Measurements from ENCODE around the gene TFRC.

- TF ChIP-seq, protein P1, sequence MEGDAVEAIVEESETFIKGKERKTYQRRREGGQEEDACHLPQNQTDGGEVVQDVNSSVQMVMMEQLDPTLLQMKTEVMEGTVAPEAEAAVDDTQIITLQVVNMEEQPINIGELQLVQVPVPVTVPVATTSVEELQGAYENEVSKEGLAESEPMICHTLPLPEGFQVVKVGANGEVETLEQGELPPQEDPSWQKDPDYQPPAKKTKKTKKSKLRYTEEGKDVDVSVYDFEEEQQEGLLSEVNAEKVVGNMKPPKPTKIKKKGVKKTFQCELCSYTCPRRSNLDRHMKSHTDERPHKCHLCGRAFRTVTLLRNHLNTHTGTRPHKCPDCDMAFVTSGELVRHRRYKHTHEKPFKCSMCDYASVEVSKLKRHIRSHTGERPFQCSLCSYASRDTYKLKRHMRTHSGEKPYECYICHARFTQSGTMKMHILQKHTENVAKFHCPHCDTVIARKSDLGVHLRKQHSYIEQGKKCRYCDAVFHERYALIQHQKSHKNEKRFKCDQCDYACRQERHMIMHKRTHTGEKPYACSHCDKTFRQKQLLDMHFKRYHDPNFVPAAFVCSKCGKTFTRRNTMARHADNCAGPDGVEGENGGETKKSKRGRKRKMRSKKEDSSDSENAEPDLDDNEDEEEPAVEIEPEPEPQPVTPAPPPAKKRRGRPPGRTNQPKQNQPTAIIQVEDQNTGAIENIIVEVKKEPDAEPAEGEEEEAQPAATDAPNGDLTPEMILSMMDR (IDR thresholded peaks at IDR 0.05; ENCODE audit: poor library complexity) = no peak
- TF ChIP-seq EZH2 (IDR thresholded peaks at IDR 0.05; ENCODE audit: borderline replicate concordance) = no peak
Observed at GRCh38 chr3:195999896-196000295, 82.0 kb downstream of the TFRC start.

All from hepatocyte (in vitro differentiated cells).